ENCODE data around the gene SLC25A25. TPM values are rescaled to one million over a fixed set of nuclear protein-coding genes. Genes with fewer than 3 reads are reported as not detected.
A peak's percentile ranks its signal among the peaks of the same experiment; 100 is the strongest.

The SLC25A25 gene
- total RNA-seq, 6 experiments from 2014 or later, result 21.2 to 81.5 (median 53.3) TPM

GRCh38 chr9:128062846-128063831 lies 4.9 kb upstream of the SLC25A25 start:
- intact Hi-C loops (cut with DNase I), result no loop called here
- H3K4me1 ChIP-seq, result peaks cover 0 to 35% (median 12%) of the 10 kb centered on the region in 4 donors
- ATAC-seq (peak in 2 of 4 donors; percentile 16 to 29), DNase-seq (peak; percentile 49 to 91 (median 86))
- H3K9me3 ChIP-seq, result no peaks in the 10 kb centered on the region
- 40% methylated on average over 1 of the region's 28 CpGs for WGBS (ENCODE audit: insufficient coverage, low coverage, low lambda C conversion rate, missing lambda C conversion rate)
- H3K27ac ChIP-seq, result peak overlapping the region in 1 of 3 donors; percentile 37
- TF ChIP-seq POLR2A (IDR thresholded peaks at IDR 0.05) (no peak), CTCF (IDR thresholded peaks at IDR 0.05) (no peak)
- no peaks in the 10 kb centered on the region for H3K27me3 ChIP-seq
- H3K36me3 ChIP-seq, result no peaks in the 10 kb centered on the region
- no peak overlapping the region for H3K4me3 ChIP-seq

GRCh38 chr9:128065907-128066712 lies 1.9 kb upstream of the SLC25A25 start:
- Histone ChIP-seq H3K27ac (peak overlapping the region; percentile 69 to 93 (median 72)), H3K4me1 (peaks cover 0 to 42% (median 12%) of the 10 kb centered on the region in 4 donors), H3K9me3 (no peaks in the 10 kb centered on the region), H3K4me3 (peak overlapping the region; percentile 46 to 86 (median 59)), H3K36me3 (no peaks in the 10 kb centered on the region), H3K27me3 (no peaks in the 10 kb centered on the region)
- 79% methylated on average over 7 of the region's 18 CpGs for WGBS (ENCODE audit: insufficient coverage, low coverage, low lambda C conversion rate, missing lambda C conversion rate)
- ATAC-seq (no peak), DNase-seq (peak in 1 of 3 donors; percentile 58)
- no peak for TF ChIP-seq POLR2A (IDR thresholded peaks at IDR 0.05)
- TF ChIP-seq CTCF (IDR thresholded peaks at IDR 0.05), result no peak
- intact Hi-C loops (cut with DNase I), result no loop called here

GRCh38 chr9:128066713-128067644 lies 1.1 kb upstream of the SLC25A25 start, which contains the start of gene NAIF1:
NAIF1 (minus strand) TSS chr9:128067320; CDS start chr9:128067101, 219 bp downstream.
- peak within 1 kb of the TSS; percentile 93 to 95 (median 94) for H3K27ac ChIP-seq
- no peaks in the 10 kb centered on the region for H3K27me3 ChIP-seq
- WGBS (ENCODE audit: insufficient coverage, low coverage, low lambda C conversion rate, missing lambda C conversion rate), result 4% methylated on average over 23 of the region's 54 CpGs
- H3K36me3 ChIP-seq, result no peaks in the 10 kb centered on the region
- H3K4me1 ChIP-seq, result peaks cover 0 to 46% (median 16%) of the 10 kb centered on the region in 4 donors
- ATAC-seq (peak; percentile 71 to 82 (median 74)), DNase-seq (peak; percentile 96 to 98 (median 98))
- intact Hi-C loops (cut with DNase I), result no loop called here
- TF ChIP-seq CTCF (IDR thresholded peaks at IDR 0.05) (no peak), POLR2A (IDR thresholded peaks at IDR 0.05) (no peak)
- H3K4me3 ChIP-seq, result peak within 1 kb of the TSS; percentile 86 to 96 (median 88)
- no peaks in the 10 kb centered on the region for H3K9me3 ChIP-seq

Measured in right lobe of liver (tissue), 6 donors.